MG63 (cell line): ENCODE results near the gene VSX1. TPM values are rescaled to one million over a fixed set of nuclear protein-coding genes. Genes with fewer than 3 reads are reported as not detected.

Source experiments
- DNase-seq: peaks from one replicate; pipeline ENCODE4 v3.0.0-alpha.2; 2020
- H3K27me3 ChIP-seq: fragments of 250-450 bp; sonication (Bioruptor Pico); 2 replicates; pipeline ENCODE4 v1.5.1; 2020; ENCODE audit warnings: mild to moderate bottlenecking, moderate library complexity
- H3K36me3 ChIP-seq: fragments of 250-450 bp; sonication (Bioruptor Pico); 2 replicates; pipeline ENCODE4 v1.5.1; 2020; ENCODE audit warnings: mild to moderate bottlenecking, moderate library complexity
- H3K4me3 ChIP-seq: fragments of 250-450 bp; sonication (Bioruptor Pico); 2 replicates; pipeline ENCODE4 v1.5.1; 2020; ENCODE audit warnings: mild to moderate bottlenecking, moderate library complexity
- H3K9me3 ChIP-seq: fragments of 250-450 bp; sonication (Bioruptor Pico); 2 replicates; pipeline ENCODE4 v1.5.1; 2020; ENCODE audit warnings: mild to moderate bottlenecking, moderate library complexity
- total RNA-seq: library from RNA; depleted of rRNA; stranded (reverse); fragments of >200 nt; shearing (Covaris generic); gene quantifications from 2 replicates; pipeline ENCODE4 v1.2.3, GENCODE V29; 2014; ENCODE audit warnings: low replicate concordance

Gene VSX1
- total RNA-seq, 1 experiment from 2014 or later = not detected

DNA sequence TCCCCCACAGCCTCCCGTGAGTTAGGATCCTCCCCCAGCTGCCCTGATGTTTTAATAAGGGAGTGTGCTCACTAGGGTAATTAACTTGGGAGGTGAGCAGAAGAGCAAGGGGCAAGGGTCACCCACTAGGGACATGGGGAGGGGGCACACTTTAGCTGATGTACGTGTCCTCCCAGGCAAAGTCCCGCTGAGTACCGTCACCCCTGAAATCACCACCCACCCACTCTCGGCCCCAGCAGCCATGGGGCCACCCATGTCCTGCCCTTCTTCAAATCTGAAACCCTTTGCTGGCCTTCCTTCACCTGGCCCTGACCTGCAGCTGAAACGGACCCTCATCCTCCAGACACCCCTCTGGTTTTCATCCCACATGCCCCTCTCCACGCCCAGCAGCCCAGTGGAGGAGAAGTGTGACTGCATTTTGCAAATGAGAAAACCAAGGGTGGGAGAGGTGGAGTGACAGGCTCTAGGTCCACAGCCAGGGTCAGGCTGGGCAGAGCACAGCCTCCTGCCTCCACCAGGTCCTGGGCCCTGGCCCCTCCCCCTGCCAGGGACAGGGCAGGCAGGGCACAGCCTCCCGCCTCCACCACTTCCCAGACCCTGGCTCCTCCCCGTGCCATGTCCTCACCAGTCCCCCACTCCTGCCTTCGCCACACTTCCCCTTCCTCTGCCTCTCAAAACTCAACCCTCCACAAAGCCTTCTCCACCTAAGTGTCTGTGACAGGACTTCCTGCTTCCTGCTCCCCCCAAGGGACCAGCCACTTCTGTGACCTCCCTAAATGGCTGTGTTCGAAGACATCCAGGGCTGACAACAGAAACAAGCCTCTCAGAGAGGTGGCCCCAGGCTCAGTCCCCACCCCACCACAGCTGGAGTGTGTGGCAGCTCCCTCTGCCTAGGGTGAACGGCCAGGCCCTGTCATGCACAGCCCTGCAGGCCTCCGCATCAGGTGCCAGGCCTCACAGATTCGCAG is 39.1 kb downstream of the VSX1 start:
- Histone ChIP-seq H3K27me3 (no peaks in the 10 kb centered on the region), H3K9me3 (no peaks in the 10 kb centered on the region)
- DNase-seq = no peak

DNA sequence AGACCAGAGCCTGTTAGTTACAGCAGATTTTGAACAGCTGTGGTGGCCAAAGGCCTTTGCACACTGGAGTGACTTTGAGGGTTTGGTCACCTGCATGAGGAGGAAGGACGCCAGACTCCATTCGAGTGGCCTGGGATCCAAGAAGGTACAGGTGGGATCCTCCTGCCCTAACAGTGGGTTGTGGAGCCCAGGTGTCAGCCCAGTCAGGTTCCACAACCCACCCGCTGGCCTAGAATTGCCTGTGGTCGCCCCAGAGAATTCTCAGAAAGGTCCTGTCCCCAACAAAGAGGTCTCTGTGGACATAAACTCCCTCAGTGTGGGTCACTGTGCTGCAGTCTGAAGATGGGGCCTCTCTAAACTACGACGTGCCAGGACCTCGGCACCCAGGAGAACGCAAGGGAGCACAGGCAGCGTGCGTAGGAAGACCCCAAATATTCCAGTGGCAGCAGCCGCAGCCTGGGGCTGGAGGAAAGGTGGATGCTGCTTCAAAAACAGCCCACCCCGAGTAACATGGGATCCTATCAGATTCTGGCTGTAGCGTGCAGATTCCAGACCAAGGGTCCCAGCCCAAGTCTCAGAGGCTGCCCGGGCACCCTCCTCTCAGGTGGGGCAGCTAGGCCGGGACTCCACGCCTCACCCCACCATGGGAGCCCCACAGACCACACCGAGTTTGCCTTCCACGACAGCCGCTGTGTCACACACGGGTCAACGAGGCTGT is 40.0 kb downstream of the VSX1 start:
- no peak for DNase-seq
- Histone ChIP-seq H3K36me3 (no peaks in the 10 kb centered on the region), H3K27me3 (no peaks in the 10 kb centered on the region), H3K4me3 (no peak overlapping the region), H3K9me3 (no peaks in the 10 kb centered on the region)

More for the DNA sequence above, 39.1 kb downstream of the VSX1 start:
- H3K4me3 ChIP-seq = no peak overlapping the region
- no peaks in the 10 kb centered on the region for H3K36me3 ChIP-seq

DNA sequence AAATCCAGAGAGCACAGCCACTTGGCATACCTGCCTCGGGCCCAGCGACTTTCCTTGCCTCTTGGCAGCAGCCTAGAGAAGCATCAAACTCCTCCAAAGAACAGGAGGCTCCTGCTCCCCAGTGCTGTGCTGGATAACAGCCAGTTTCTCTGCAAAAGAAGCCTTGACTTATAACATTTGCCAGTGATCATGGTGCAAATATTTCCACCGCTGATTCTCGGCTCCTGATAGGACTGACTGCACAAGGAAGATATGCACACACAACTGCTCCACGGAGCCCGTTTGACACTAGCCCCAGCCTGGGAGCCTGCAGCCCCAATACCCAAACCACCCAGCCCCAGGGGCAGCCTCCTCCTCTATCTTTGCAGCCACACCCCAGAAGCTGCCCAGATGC is 41.5 kb downstream of the VSX1 start:
- Histone ChIP-seq H3K9me3 (no peaks in the 10 kb centered on the region), H3K36me3 (no peaks in the 10 kb centered on the region), H3K27me3 (no peaks in the 10 kb centered on the region), H3K4me3 (no peak overlapping the region)
- DNase-seq = peak; percentile 62

DNA sequence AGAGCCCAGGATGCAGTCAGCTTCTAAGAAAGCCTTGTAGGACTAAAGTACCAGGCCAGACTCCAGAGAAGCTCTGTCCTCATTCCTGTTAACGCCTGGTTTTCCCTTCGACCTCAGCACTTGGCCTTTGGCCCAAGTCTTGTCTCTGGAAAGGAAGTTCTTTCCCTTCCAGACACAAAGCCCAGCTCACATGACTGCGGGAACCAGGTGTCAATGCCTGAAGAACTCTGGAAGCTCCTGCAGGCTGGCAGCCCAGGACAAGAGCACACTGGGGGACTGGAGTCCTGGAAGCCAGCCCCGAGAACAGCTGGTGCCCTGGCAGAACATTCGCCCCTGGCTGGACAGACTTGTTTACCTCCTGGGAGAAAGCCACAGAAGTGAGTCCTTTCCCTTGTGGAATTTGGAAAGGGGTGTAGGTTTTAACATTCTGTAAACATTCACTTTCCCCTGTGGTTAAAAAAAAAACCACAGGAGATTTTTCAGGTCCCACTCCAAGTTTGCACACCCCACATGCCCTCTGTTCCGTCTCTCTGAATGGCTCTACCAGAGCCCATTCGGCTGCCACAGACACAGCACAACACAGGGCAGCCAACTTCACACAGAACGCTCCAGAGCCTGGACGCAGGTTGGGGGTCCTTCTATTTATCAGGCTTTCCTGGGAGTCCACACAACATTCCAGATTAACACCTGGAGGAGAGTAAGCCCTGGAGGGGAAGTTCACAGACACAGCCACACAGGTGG is 42.1 kb downstream of the VSX1 start:
- peak; percentile 94 for DNase-seq
- Histone ChIP-seq H3K9me3 (no peaks in the 10 kb centered on the region), H3K36me3 (no peaks in the 10 kb centered on the region), H3K27me3 (no peaks in the 10 kb centered on the region), H3K4me3 (no peak overlapping the region)

DNA sequence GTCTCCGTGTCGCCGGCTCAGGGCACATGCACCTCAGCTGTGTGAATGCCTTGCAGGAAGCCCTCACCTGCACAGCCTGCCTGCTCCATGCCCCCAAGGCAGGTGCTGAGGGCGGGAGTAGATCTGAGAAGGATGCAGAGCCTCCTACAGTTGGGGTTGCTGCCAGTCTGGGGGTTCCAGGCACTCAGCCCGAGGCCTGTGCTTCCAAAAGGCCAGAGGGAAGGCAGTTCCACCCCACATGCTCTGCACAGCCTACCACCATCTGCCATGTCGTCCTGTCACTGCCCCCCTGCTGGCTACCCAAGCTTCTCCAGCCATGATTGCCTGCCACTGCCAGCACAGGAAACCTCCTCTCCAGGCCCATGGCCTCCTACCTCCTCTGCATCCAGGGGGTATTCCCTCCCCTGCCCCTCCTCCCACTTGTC is 43.3 kb downstream of the VSX1 start:
- H3K9me3 ChIP-seq = no peaks in the 10 kb centered on the region
- H3K27me3 ChIP-seq = no peaks in the 10 kb centered on the region
- no peaks in the 10 kb centered on the region for H3K36me3 ChIP-seq
- no peak for DNase-seq
- no peak overlapping the region for H3K4me3 ChIP-seq

DNA sequence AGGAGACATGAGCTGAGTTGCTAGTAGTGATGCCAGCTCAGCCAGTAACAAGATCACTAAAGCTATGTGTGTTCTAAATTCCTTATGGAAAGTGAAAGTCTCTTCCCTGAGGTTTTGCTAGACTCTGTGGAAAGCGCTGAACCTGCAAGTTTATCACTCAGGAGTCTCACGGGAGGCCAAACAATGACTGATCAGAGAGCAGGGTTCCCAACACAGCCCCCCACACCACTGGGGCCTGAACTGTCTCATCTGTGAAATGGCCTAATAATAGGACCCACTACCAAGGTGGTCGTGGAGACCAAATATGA is 43.9 kb downstream of the VSX1 start:
- no peaks in the 10 kb centered on the region for H3K27me3 ChIP-seq
- H3K4me3 ChIP-seq = no peak overlapping the region
- H3K9me3 ChIP-seq = no peaks in the 10 kb centered on the region
- no peak for DNase-seq
- no peaks in the 10 kb centered on the region for H3K36me3 ChIP-seq

DNA sequence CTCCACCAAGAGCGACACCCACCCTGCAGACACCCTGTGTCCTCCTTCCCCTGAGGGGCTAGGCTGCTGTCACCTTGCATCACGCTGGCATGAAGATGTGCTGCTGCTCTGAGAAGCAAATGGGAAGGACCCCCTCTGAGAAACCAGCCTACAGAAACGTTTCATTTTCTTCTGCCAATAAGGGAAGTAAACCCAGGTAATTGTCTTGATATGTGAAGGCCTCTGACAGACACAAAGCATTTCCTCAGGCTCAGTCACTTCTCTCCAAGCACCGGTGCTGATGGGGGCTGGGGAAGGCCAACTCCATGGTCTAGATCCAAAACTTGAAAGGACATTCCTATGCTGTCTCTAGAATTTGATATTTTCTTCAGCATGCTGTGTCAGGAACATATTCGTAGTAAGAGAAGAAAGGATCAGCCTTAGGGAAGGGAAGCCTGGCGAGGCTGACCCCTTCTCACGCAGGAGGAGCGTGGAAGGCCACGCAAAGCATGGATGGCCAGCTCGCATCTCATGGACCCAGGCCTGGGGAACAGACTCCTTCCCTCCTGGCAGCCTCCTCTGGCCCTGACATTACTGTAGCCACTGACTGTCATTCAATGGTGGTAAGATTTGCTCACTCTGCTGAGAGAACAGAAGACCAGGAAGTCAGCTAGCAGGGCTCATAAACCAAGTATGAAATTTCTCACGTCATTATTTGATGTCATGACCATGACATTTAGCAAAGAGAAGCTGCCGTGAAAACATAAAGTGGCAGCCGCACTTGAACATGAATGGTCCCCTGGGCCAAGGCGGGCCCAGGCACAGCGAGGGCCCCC is 44.4 kb downstream of the VSX1 start:
- DNase-seq = no peak
- no peaks in the 10 kb centered on the region for H3K27me3 ChIP-seq
- H3K4me3 ChIP-seq = no peak overlapping the region
- H3K9me3 ChIP-seq = no peaks in the 10 kb centered on the region
- no peaks in the 10 kb centered on the region for H3K36me3 ChIP-seq

DNA sequence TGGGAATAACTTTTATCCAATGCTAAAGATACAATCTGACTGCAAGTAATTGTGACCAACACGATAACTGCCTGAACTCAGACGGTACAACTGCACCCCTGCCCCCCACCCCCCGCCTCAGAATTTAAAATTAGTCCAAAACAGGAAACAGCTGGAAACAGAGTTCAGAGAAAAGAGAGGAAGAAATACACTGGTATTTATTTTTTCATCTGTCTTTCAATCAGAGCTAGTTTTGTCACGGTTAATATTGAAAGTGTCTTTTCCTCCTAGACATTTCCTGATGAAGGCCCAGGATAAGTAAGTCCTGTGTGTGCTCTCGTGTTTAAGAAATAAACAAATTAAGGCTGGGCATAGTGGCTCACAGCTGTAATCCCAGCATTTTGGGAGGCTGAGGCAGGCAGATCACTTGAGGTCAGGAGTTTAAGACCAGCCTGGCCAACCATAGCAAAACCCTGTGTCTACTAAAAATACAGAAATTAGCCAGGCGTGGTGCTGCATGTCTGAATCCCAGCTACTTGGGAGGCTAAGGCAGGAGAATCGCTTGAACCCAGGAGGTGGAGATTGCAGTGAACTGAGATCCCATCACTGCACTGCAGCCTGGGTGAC is 45.5 kb downstream of the VSX1 start:
- DNase-seq = no peak
- Histone ChIP-seq H3K36me3 (no peaks in the 10 kb centered on the region), H3K27me3 (no peaks in the 10 kb centered on the region), H3K9me3 (no peaks in the 10 kb centered on the region), H3K4me3 (no peak overlapping the region)

DNA sequence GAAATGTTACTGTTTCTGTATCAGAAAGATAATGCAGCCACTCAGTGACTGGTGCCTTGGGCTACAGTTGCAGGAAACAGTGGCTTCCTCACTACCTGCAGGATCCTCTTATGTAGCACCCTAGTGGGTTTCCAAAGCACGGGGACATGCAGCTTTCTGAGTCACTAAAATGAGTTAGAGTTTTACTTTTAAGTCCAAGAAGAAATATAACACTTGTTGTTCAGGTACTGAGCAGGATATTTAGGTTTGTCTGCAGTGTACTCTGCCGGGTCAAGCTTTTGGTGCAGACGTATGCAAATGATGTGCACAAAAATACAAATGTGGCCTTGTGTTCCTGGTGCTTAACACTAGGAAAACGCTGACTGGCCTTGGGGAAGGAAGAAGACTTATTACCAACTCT is 46.0 kb downstream of the VSX1 start:
- H3K4me3 ChIP-seq = no peak overlapping the region
- H3K9me3 ChIP-seq = no peaks in the 10 kb centered on the region
- H3K36me3 ChIP-seq = no peaks in the 10 kb centered on the region
- no peaks in the 10 kb centered on the region for H3K27me3 ChIP-seq
- DNase-seq = no peak

DNA sequence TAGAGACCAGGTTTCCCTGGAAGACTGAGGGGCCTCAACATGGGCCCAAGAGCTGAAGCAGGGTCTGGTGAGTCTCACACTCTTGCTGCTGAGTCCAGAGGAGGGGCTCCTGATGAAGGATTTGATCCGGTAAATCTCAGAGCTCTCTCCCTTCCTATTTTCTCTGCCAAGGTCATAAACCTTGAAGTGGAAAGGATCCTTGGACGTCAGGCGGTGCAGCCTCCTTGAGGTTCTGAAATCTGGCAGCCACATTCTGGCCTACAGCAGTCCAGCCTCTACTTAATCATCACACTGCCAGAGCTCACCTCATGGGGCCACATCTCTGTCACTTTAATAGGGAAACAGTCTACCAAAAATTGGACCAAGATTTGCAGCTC is 48.0 kb downstream of the VSX1 start:
- H3K4me3 ChIP-seq = no peak overlapping the region

DNA sequence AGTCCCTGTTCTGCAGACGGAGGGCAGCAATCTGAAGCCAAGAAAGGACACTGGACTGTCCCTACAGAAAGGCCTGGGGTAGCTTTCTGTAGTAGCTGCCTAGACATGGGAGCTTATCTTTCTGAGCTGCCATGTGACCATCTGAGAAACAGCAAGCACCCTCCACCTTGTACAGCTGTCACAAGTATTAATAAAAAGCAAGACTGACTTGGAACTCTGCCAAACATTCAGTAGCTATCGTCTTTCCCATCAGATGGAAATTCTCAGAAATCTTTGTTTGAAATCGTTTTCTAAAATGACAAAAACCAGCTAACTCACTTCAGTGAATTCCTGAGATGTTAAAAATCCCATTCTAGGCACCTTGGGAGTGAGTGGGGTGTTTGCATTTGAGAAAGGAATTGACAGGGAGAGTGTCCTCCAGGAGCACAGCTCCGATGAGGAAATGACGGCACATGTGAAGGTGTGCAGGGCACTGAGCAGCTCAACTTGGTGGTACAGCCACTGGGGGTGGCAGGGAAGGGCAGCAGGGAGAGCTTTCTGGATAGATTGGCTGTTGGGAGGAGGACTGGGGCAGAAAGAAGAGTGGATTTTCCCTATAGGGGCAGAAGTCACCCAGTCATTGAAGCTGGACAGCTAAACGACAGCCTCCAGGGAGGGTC is 48.5 kb downstream of the VSX1 start:
- no peak for DNase-seq
- H3K9me3 ChIP-seq = no peaks in the 10 kb centered on the region
- no peaks in the 10 kb centered on the region for H3K36me3 ChIP-seq
- H3K4me3 ChIP-seq = no peak overlapping the region
- H3K27me3 ChIP-seq = no peaks in the 10 kb centered on the region

More for the DNA sequence above, 48.0 kb downstream of the VSX1 start:
- DNase-seq = no peak
- Histone ChIP-seq H3K27me3 (no peaks in the 10 kb centered on the region), H3K9me3 (no peaks in the 10 kb centered on the region), H3K36me3 (no peaks in the 10 kb centered on the region)

DNA sequence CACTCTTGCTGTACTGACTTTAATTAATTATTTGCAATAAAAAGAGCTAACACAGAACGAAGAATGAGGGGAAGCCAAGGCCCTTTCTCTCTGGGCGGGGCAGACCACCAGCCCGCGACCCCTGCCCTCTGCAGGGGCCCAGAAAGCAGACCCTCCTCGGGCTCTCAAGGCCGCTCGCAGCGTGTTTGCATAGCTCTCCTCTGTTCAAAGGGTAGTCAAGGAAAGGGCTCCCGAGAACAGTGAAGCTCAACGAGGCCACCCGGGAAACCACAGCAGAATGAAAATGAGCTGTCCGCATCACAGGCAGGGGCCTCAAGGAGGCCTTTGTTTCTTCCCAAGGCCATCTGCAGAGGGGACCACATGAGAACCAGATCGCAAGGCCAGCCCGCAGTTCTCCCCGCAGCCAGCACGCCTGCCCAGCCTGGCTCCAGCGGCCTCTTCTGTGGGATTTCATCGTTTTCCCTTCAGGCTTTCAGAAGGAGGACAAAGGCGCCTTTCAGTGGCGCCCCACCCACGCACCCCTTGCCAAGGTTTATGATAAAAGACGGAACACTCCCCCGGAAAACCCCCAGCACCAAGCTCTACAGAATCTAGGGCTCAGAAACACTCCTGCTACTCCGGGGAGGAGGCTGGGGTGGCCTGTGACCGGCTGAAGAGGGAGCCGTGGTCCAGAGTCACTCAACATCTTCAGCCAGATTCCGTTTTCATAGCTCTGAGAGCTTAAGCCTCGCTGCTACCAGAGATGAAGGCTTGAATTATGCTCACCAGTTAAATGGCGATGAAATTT is 49.3 kb downstream of the VSX1 start:
- no peaks in the 10 kb centered on the region for H3K27me3 ChIP-seq
- H3K9me3 ChIP-seq = no peaks in the 10 kb centered on the region
- DNase-seq = no peak
- no peak overlapping the region for H3K4me3 ChIP-seq
- no peaks in the 10 kb centered on the region for H3K36me3 ChIP-seq

DNA sequence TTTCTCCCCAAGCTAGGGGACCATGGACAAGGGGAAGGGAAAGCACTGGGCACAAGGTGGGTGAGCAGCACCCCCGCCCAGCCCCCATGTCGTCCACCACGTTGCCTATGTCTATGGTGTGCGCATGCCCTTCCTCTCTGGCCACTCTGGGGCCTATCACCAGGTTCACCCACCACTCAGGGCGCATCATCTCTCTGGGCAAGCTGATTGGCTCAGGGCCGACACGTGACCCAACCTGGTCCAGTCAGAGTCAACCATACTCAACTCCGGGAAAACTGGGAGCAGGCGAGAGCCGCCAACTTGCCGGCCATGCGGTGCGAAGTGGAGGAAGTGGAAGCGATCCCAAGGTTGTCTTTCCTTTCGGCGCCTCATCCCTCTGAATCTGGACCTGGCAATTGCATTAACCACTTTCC is 49.9 kb downstream of the VSX1 start:
- no peak for DNase-seq
- Histone ChIP-seq H3K27me3 (no peaks in the 10 kb centered on the region), H3K9me3 (no peaks in the 10 kb centered on the region), H3K36me3 (no peaks in the 10 kb centered on the region), H3K4me3 (no peak overlapping the region)

DNA sequence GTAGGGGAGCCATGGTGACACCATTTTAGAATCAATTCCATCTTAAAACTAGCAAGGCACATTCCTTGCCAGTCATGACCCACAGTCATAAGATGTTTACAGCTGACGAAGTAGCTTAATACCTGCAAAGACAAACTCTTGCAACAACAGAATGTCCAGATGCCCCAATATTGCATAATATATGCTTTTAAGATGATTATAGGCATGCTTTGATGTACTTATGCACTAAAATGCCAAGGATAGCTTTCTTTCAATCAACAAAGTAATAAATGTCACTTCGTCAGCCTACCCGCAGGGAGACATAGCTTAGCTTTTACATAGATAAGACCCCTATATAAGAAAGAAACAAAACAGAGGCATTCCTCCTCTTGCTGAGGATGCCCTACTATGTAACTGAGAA is 50.7 kb downstream of the VSX1 start:
- Histone ChIP-seq H3K9me3 (no peaks in the 10 kb centered on the region), H3K36me3 (no peaks in the 10 kb centered on the region), H3K27me3 (no peaks in the 10 kb centered on the region), H3K4me3 (no peak overlapping the region)
- no peak for DNase-seq

DNA sequence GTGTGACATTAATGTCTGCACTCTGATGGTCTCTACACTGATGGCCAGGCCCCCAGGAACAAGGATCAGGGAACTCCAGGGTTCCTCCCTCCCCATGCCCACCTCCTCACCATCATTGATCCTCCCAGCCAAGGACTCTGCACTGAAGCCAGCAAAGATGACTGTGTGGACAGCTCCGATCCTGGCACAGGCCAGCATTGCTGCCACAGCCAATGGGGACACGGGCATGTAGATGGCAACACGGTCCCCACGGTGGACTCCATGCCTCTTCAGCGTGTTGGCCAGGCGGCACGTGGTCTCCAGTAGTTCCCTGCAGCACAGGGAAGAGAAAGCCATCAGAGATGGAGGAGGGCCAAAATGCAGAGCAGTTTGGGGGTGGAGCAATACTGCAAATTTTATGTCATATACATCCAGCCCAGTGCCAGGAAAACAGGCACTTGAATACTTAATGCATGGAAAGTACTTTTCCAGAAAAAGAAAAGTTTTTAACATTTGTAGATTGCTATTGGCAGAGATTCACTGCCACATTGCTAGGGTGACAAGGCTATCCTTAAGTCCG is 51.2 kb downstream of the VSX1 start:
- H3K4me3 ChIP-seq = no peak overlapping the region
- no peaks in the 10 kb centered on the region for H3K9me3 ChIP-seq
- no peak for DNase-seq
- H3K27me3 ChIP-seq = no peaks in the 10 kb centered on the region
- H3K36me3 ChIP-seq = no peaks in the 10 kb centered on the region
